Mammary epithelial cell (primary cell): ENCODE results near the gene CASR.

Source experiments
- EZH2 ChIP-seq: IDR thresholded peaks from 2 replicates; pipeline ENCODE4 v1.6.1; 2012; ENCODE audit warnings: low read length, inconsistent platforms, borderline replicate concordance
- TF ChIP-seq, protein P1 (sequence below), 2 donors: IDR thresholded peaks in 1 of 2; conservative IDR thresholded peaks in 1 of 2; 2 replicates each; pipeline ENCODE4 v1.5.1; 2011 to 2012; ENCODE audit warnings: inconsistent platforms in 2 of 2, low read length in 2 of 2, mild to moderate bottlenecking in 2 of 2, control low read depth in 1 of 2, low read depth in 1 of 2; ENCODE audit not compliant: insufficient read depth in 1 of 2; ENCODE audit errors: extremely low read depth in 1 of 2

DNA sequence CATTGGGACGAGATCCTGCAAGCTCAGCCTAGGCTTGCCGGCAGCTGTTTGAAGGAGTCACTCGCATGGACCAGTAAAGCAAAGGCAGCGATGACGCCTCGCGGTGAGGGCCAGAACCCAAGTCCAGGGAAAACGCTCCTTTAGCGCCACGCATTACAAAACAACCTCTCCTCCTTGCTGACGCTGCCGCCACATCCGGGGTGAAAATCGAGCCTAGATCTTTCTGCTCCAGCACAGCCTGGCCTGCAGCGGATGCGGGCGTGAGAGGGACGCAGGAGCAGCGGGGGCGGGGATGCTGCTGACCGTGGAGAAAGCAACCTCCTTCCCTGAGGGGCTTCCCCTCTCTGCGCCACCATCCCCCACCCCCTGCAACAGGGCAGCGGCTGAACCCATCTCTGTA is 46.7 kb downstream of the CASR start:
- TF ChIP-seq EZH2, result no peak
- TF ChIP-seq, protein P1, sequence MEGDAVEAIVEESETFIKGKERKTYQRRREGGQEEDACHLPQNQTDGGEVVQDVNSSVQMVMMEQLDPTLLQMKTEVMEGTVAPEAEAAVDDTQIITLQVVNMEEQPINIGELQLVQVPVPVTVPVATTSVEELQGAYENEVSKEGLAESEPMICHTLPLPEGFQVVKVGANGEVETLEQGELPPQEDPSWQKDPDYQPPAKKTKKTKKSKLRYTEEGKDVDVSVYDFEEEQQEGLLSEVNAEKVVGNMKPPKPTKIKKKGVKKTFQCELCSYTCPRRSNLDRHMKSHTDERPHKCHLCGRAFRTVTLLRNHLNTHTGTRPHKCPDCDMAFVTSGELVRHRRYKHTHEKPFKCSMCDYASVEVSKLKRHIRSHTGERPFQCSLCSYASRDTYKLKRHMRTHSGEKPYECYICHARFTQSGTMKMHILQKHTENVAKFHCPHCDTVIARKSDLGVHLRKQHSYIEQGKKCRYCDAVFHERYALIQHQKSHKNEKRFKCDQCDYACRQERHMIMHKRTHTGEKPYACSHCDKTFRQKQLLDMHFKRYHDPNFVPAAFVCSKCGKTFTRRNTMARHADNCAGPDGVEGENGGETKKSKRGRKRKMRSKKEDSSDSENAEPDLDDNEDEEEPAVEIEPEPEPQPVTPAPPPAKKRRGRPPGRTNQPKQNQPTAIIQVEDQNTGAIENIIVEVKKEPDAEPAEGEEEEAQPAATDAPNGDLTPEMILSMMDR (conservative IDR thresholded peaks at IDR 0.05 in 1 of 2, IDR thresholded peaks at IDR 0.05 in 1 of 2; ENCODE audit: extremely low read depth in 1 of 2, insufficient read depth in 1 of 2, low read depth in 1 of 2, low read length in 2 of 2), result no peak
